Tibial artery (tissue), 4 donors: ENCODE results near the gene UGT1A1.

Experiments
- DNase-seq, 2 donors: peaks; one replicate each; pipeline ENCODE4 v3.0.0-alpha.2; 2019
- H3K27ac ChIP-seq, 2 donors: fragments of 200-600 bp; sonication (generic) in 1 of 2; 1 replicate in 1 of 2; 2 replicates in 1 of 2; pipeline ENCODE4 v1.5.1; 2018 to 2019; ENCODE audit warnings: mild to moderate bottlenecking in 1 of 2
- H3K27me3 ChIP-seq, 2 donors: fragments of 200-600 bp; sonication (generic) in 1 of 2; one replicate each; pipeline versions ENCODE4 v1.5.1 to v1.6.0; 2016 to 2019
- H3K36me3 ChIP-seq, 3 donors: fragments of 200-600 bp; sonication (generic) in 2 of 3; one replicate each; pipeline ENCODE4 v1.5.1; 2016 to 2019; ENCODE audit warnings: mild to moderate bottlenecking in 2 of 3
- H3K4me1 ChIP-seq, 4 donors: fragments of 200-600 bp; sonication (generic) in 2 of 4; 1 replicate in 3 of 4; 2 replicates in 1 of 4; pipeline ENCODE4 v1.5.1; 2016 to 2019
- H3K4me3 ChIP-seq, 2 donors: fragments of 200-600 bp; sonication (generic) in 1 of 2; 1 replicate in 1 of 2; 2 replicates in 1 of 2; pipeline ENCODE4 v1.5.1; 2018 to 2019; ENCODE audit warnings: mild to moderate bottlenecking in 2 of 2
- H3K9me3 ChIP-seq, 3 donors: fragments of 200-600 bp; sonication (generic) in 1 of 3; one replicate each; pipeline ENCODE4 v1.5.1; 2016 to 2019
- CTCF ChIP-seq, 2 experiments: fragments of 200-600 bp in 1 of 2; fragments of 450-650 bp in 1 of 2; IDR thresholded peaks; one replicate each; pipeline ENCODE4 v1.5.1; 2017 to 2019; ENCODE audit warnings: antibody characterized with exemption in 2 of 2, mild to moderate bottlenecking in 1 of 2, moderate library complexity in 1 of 2
- intact Hi-C: fragments of 100-400 bp; cut with DNase I; formaldehyde crosslinking; loops from one replicate; pipeline ENCODE4 v1.15.0; 2023; ENCODE audit warnings: low total_unique reads

UGT1A1 gene

DNA sequence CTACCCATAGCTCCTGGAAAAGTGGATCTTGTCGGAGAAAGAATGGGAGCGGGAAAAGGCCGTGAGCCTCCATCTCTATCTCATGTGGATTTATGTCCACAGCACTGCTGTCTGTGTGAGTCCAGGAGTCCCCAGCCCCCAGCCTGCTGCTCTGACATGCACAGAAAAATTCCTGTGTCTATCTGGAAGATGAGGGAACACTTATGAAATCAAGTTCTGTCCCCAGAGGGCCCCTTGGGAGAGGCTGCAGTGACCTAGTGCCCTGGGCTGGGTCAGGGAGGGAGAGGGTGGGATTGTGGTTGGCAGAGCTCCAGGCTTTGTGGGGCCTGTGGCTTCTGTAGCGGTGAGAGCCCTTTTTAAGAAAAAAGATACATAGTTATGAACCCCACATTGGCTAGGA, 56.7 kb downstream of the UGT1A1 start:
- DNase-seq = peak; percentile 7 to 24
- H3K27me3 ChIP-seq = no peaks in the 10 kb centered on the region
- no peaks in the 10 kb centered on the region for H3K4me1 ChIP-seq
- peaks cover 0 to 4% (median 0%) of the 10 kb centered on the region in 3 donors for H3K9me3 ChIP-seq
- H3K27ac ChIP-seq = no peak overlapping the region
- TF ChIP-seq CTCF (IDR thresholded peaks at IDR 0.05) = no peak
- intact Hi-C loops = no loop called here
- no peaks in the 10 kb centered on the region for H3K36me3 ChIP-seq
- no peak overlapping the region for H3K4me3 ChIP-seq

DNA sequence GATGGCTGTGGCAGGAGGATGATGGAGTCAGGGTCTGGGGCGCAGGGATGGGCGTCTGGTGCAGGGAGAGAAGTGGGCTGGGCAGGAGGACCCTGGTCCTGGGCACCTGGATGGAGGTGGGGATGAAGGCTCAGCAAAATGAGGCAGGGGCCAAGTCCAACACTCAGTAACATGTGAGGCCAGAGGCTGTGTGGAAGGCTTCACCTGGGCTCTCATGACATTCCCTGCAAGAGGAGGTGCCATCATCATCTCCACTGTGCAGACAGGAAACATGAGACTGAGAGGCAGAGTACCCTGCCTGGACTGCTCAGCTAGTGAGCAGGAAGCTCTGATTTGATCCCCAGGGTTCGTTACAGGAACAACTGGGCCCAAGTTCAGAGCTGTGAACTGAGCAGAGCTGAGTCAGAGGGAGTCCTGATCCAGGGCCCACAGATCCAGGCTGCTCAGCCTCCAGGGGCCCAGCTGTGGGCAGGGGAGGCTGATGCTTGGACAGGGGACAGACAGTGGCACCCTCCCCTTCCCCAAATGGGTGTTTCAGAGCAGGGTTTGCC, 57.4 kb downstream of the UGT1A1 start:
- Histone ChIP-seq H3K4me3 (no peak overlapping the region), H3K27ac (no peak overlapping the region), H3K27me3 (no peaks in the 10 kb centered on the region), H3K4me1 (no peaks in the 10 kb centered on the region), H3K36me3 (no peaks in the 10 kb centered on the region), H3K9me3 (peaks cover 0 to 4% (median 0%) of the 10 kb centered on the region in 3 donors)
- TF ChIP-seq CTCF (IDR thresholded peaks at IDR 0.05) = no peak
- DNase-seq = peak; percentile 14 to 34
- intact Hi-C loops = no loop called here

GRCh38 chr2:233817995-233818638, 58.0 kb downstream of the UGT1A1 start:
- no peak overlapping the region for H3K27ac ChIP-seq
- intact Hi-C loops = no loop called here
- TF ChIP-seq CTCF (IDR thresholded peaks at IDR 0.05) = no peak

DNA sequence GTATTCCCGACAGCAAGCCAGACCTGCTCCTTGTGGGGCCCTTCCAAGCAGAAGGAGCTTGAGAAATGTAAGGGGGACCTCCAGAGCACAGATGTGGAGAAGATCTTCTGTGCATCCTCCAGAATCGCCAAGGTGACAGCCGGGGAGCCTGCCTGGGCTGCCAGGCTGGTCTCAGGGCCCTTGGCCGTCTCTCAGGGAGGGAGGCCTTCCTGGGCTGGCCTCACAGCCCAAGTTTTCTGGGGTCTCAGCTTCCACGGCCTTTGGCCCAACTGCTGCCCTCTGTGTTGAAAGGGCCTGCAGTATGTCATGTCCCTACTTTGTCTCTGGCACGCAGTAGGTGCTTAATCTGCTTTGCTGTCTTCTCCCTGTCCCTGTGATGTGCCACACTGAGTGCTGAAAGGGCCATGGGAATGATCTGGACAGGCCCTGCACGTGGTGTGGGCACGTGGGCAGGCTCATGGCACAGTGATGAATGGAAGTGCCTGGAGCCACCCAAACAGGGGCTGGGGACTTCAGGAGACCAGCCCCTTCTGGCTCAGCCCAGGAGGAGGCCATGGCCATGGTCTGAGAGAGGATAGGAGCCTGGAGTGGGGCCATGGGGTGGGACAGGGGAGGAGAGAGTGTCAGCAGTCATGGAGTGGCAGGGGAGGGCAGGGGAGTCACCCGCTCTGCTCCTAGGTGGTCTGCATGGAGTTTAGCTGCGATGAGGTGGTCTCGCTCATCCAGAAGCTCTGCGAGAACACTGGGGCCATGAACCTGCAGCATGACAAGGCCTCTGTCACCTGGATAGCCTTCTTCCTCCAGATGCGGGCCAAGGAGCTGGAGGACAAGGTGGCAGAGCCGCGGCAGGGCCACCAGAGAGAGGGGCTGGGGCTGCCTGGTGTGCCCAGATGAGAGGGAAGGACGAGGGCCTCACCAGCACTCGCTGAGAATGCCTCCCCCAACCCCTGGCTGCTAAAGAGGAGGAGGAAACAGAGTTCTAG, 58.9 kb downstream of the UGT1A1 start:
- peak; percentile 4 to 40 for DNase-seq
- Histone ChIP-seq H3K9me3 (peaks cover 0 to 4% (median 0%) of the 10 kb centered on the region in 3 donors), H3K36me3 (no peaks in the 10 kb centered on the region), H3K4me3 (no peak overlapping the region), H3K27ac (no peak overlapping the region), H3K4me1 (no peaks in the 10 kb centered on the region), H3K27me3 (no peaks in the 10 kb centered on the region)
- no peak for TF ChIP-seq CTCF (IDR thresholded peaks at IDR 0.05)
- intact Hi-C loops = no loop called here

More at GRCh38 chr2:233817995-233818638, 58.0 kb downstream of the UGT1A1 start:
- H3K36me3 ChIP-seq = no peaks in the 10 kb centered on the region
- no peaks in the 10 kb centered on the region for H3K27me3 ChIP-seq
- peaks cover 0 to 4% (median 0%) of the 10 kb centered on the region in 3 donors for H3K9me3 ChIP-seq
- H3K4me1 ChIP-seq = no peaks in the 10 kb centered on the region
- H3K4me3 ChIP-seq = no peak overlapping the region
- peak; percentile 16 to 50 for DNase-seq

DNA sequence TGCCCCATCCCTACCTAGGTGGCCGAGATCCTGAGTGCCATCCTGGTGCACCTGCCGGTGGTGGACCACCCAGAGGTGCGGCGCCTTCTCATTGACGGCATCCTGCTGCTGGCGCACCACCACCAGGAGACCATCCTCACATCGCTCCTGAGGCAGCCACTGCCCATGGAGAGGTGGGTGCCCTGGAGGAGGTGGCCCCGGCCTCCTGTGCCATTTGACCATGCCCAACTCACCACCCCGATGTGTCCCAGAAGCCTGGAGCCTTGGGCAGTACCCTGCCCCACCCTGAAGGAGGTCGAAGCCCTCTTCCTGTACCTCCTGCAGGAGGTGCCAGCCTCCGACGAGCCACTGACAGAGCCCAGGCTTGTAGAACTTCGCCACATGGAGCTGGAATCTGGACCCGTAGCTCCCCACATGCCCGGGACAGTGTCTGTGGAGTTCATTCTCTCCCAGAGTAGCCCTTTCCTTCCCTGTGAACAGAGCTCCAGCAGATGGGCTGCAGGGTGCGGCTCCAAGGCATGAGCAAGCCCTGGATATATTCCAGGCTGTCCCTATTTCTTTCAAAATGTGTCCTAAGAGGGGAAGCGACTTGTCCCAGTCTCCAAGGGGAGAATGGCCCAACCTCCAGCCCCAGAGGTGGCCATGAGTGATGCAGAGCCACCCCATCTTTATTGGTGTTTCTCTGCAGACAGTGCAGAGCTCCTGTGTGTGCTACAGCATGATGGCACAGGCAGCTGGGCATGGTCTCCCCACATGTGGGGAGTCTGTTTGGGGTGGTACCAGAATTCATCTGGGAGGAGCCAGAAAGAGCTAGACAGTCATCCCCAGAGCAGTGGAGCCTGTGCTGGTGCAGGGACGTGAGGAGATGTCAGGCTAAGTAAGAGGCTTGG, 60.1 kb downstream of the UGT1A1 start:
- H3K4me1 ChIP-seq = no peaks in the 10 kb centered on the region
- no peaks in the 10 kb centered on the region for H3K27me3 ChIP-seq
- no peaks in the 10 kb centered on the region for H3K36me3 ChIP-seq
- no peak overlapping the region for H3K4me3 ChIP-seq
- TF ChIP-seq CTCF (IDR thresholded peaks at IDR 0.05) = no peak
- H3K27ac ChIP-seq = no peak overlapping the region
- H3K9me3 ChIP-seq = peaks cover 0 to 4% (median 0%) of the 10 kb centered on the region in 3 donors
- DNase-seq = peak; percentile 16 to 39
- intact Hi-C loops = no loop called here
